Measurements from ENCODE around the gene ANKRD11.

Gene ANKRD11

GRCh38 chr16:89409161-89409711, 81.1 kb downstream of the ANKRD11 start:
- Histone ChIP-seq H3K36me3 (ENCODE audit: control insufficient read depth in 1 of 2, insufficient read depth in 2 of 2, low read length in 2 of 2) (peaks cover 1 to 2% of the 10 kb centered on the region in 2 experiments), H3K9me3 (ENCODE audit: insufficient read depth, low read depth, low read length) (no peaks in the 10 kb centered on the region), H3K23ac (ENCODE audit: low read length) (no peak overlapping the region), H4K8ac (ENCODE audit: low read depth, low read length) (no peak overlapping the region), H3K14ac (ENCODE audit: low read length) (no peak overlapping the region), H4K12ac (ENCODE audit: low read depth, low read length) (no peak overlapping the region), H3K4ac (ENCODE audit: low read depth, low read length) (peak overlapping the region; percentile 80), H3K4me2 (ENCODE audit: low read length) (peak overlapping the region; percentile 39), H3K9ac (ENCODE audit: low read length) (no peak overlapping the region), H3K4me1 (ENCODE audit: control insufficient read depth in 1 of 2, insufficient read depth in 2 of 2, low read length in 2 of 2) (peaks cover 44 to 59% of the 10 kb centered on the region in 2 experiments), H2BK5ac (ENCODE audit: low read depth, low read length, poor library complexity) (no peak overlapping the region), H4K91ac (ENCODE audit: low read depth, low read length) (no peak overlapping the region), H3K79me1 (ENCODE audit: low read length) (peaks cover 4% of the 10 kb centered on the region), H2AFZ (ENCODE audit: insufficient read depth, low read length, poor library complexity) (no peak overlapping the region), H3K27ac (ENCODE audit: low read depth, low read length) (peak overlapping the region; percentile 6), H3K79me2 (ENCODE audit: control insufficient read depth, insufficient read depth, low read length, poor library complexity) (peaks cover 32% of the 10 kb centered on the region), H3K18ac (ENCODE audit: low read length) (no peak overlapping the region), H2BK12ac (ENCODE audit: low read length) (no peak overlapping the region), H2BK120ac (ENCODE audit: insufficient read depth, low read length, poor library complexity) (no peak overlapping the region), H3K27me3 (ENCODE audit: insufficient read depth, low read length) (no peaks in the 10 kb centered on the region), H3K4me3 (ENCODE audit: low read depth, low read length) (no peak overlapping the region), H2AK5ac (ENCODE audit: low read length) (no peak overlapping the region)
- DNase-seq, result peak in 1 of 2 donors; percentile 37
- no CpG with 5 or more reads among the region's 13 CpGs for WGBS (ENCODE audit: extremely low coverage, insufficient coverage, insufficient read length)

GRCh38 chr16:89408315-89408714, 82.0 kb downstream of the ANKRD11 start:
- H3K4me1 ChIP-seq (ENCODE audit: control insufficient read depth in 1 of 2, insufficient read depth in 2 of 2, low read length in 2 of 2), result peaks cover 46 to 57% of the 10 kb centered on the region in 2 experiments
- peaks cover 4% of the 10 kb centered on the region for H3K79me1 ChIP-seq (ENCODE audit: low read length)
- H2AK5ac ChIP-seq (ENCODE audit: low read length), result no peak overlapping the region
- no peaks in the 10 kb centered on the region for H3K27me3 ChIP-seq (ENCODE audit: insufficient read depth, low read length)
- no peak overlapping the region for H3K4me2 ChIP-seq (ENCODE audit: low read length)
- no peak overlapping the region for H4K8ac ChIP-seq (ENCODE audit: low read depth, low read length)
- no peak overlapping the region for H2BK5ac ChIP-seq (ENCODE audit: low read depth, low read length, poor library complexity)
- no peak overlapping the region for H2BK12ac ChIP-seq (ENCODE audit: low read length)
- no CpG with 5 or more reads among the region's 12 CpGs for WGBS (ENCODE audit: extremely low coverage, insufficient coverage, insufficient read length)
- H3K4ac ChIP-seq (ENCODE audit: low read depth, low read length), result peak overlapping the region; percentile 61
- no peak for DNase-seq
- H3K14ac ChIP-seq (ENCODE audit: low read length), result no peak overlapping the region
- H2BK120ac ChIP-seq (ENCODE audit: insufficient read depth, low read length, poor library complexity), result no peak overlapping the region
- no peak overlapping the region for H4K12ac ChIP-seq (ENCODE audit: low read depth, low read length)
- H3K36me3 ChIP-seq (ENCODE audit: control insufficient read depth in 1 of 2, insufficient read depth in 2 of 2, low read length in 2 of 2), result peaks cover 0 to 2% of the 10 kb centered on the region in 2 experiments
- no peak overlapping the region for H4K91ac ChIP-seq (ENCODE audit: low read depth, low read length)
- H3K27ac ChIP-seq (ENCODE audit: low read depth, low read length), result no peak overlapping the region
- H3K18ac ChIP-seq (ENCODE audit: low read length), result peak overlapping the region; percentile 9
- H3K79me2 ChIP-seq (ENCODE audit: control insufficient read depth, insufficient read depth, low read length, poor library complexity), result peaks cover 33% of the 10 kb centered on the region
- H3K4me3 ChIP-seq (ENCODE audit: low read depth, low read length), result peak overlapping the region; percentile 31
- no peak overlapping the region for H3K23ac ChIP-seq (ENCODE audit: low read length)
- no peak overlapping the region for H2AFZ ChIP-seq (ENCODE audit: insufficient read depth, low read length, poor library complexity)
- H3K9ac ChIP-seq (ENCODE audit: low read length), result no peak overlapping the region
- H3K9me3 ChIP-seq (ENCODE audit: insufficient read depth, low read depth, low read length), result no peaks in the 10 kb centered on the region

- Histone ChIP-seq H3K14ac (ENCODE audit: low read length) (no peak overlapping the region), H4K8ac (ENCODE audit: low read depth, low read length) (no peak overlapping the region), H3K23ac (ENCODE audit: low read length) (no peak overlapping the region), H3K36me3 (ENCODE audit: control insufficient read depth in 1 of 2, insufficient read depth in 2 of 2, low read length in 2 of 2) (peaks cover 0 to 2% of the 10 kb centered on the region in 2 experiments), H3K27me3 (ENCODE audit: insufficient read depth, low read length) (no peaks in the 10 kb centered on the region), H2BK12ac (ENCODE audit: low read length) (no peak overlapping the region), H3K79me2 (ENCODE audit: control insufficient read depth, insufficient read depth, low read length, poor library complexity) (peaks cover 37% of the 10 kb centered on the region), H2AK5ac (ENCODE audit: low read length) (no peak overlapping the region), H3K4me2 (ENCODE audit: low read length) (no peak overlapping the region), H3K4ac (ENCODE audit: low read depth, low read length) (peak overlapping the region; percentile 61), H3K79me1 (ENCODE audit: low read length) (peaks cover 4% of the 10 kb centered on the region), H4K12ac (ENCODE audit: low read depth, low read length) (no peak overlapping the region), H4K91ac (ENCODE audit: low read depth, low read length) (no peak overlapping the region), H2BK120ac (ENCODE audit: insufficient read depth, low read length, poor library complexity) (no peak overlapping the region), H3K9ac (ENCODE audit: low read length) (no peak overlapping the region), H2AFZ (ENCODE audit: insufficient read depth, low read length, poor library complexity) (peak overlapping the region; percentile 37), H3K9me3 (ENCODE audit: insufficient read depth, low read depth, low read length) (no peaks in the 10 kb centered on the region), H3K4me1 (ENCODE audit: control insufficient read depth in 1 of 2, insufficient read depth in 2 of 2, low read length in 2 of 2) (peaks cover 50 to 61% of the 10 kb centered on the region in 2 experiments), H2BK5ac (ENCODE audit: low read depth, low read length, poor library complexity) (no peak overlapping the region), H3K4me3 (ENCODE audit: low read depth, low read length) (no peak overlapping the region), H3K27ac (ENCODE audit: low read depth, low read length) (no peak overlapping the region), H3K18ac (ENCODE audit: low read length) (no peak overlapping the region)
- WGBS (ENCODE audit: extremely low coverage, insufficient coverage, insufficient read length), result no CpG with 5 or more reads among the region's 5 CpGs
- no peak for DNase-seq
Observed at GRCh38 chr16:89407925-89408300, 82.4 kb downstream of the ANKRD11 start.

- Histone ChIP-seq H4K91ac (ENCODE audit: low read depth, low read length) (no peak overlapping the region), H3K27ac (ENCODE audit: low read depth, low read length) (no peak overlapping the region), H3K18ac (ENCODE audit: low read length) (no peak overlapping the region), H2BK12ac (ENCODE audit: low read length) (no peak overlapping the region), H3K27me3 (ENCODE audit: insufficient read depth, low read length) (no peaks in the 10 kb centered on the region), H3K9ac (ENCODE audit: low read length) (no peak overlapping the region), H3K14ac (ENCODE audit: low read length) (no peak overlapping the region), H3K9me3 (ENCODE audit: insufficient read depth, low read depth, low read length) (no peaks in the 10 kb centered on the region), H2BK5ac (ENCODE audit: low read depth, low read length, poor library complexity) (no peak overlapping the region), H4K12ac (ENCODE audit: low read depth, low read length) (no peak overlapping the region), H3K4me3 (ENCODE audit: low read depth, low read length) (no peak overlapping the region), H3K4me2 (ENCODE audit: low read length) (no peak overlapping the region), H2AFZ (ENCODE audit: insufficient read depth, low read length, poor library complexity) (no peak overlapping the region), H4K8ac (ENCODE audit: low read depth, low read length) (no peak overlapping the region), H3K4ac (ENCODE audit: low read depth, low read length) (peak overlapping the region; percentile 28), H3K79me1 (ENCODE audit: low read length) (peaks cover 4% of the 10 kb centered on the region), H3K4me1 (ENCODE audit: control insufficient read depth in 1 of 2, insufficient read depth in 2 of 2, low read length in 2 of 2) (peaks cover 51 to 63% of the 10 kb centered on the region in 2 experiments), H2AK5ac (ENCODE audit: low read length) (no peak overlapping the region), H2BK120ac (ENCODE audit: insufficient read depth, low read length, poor library complexity) (no peak overlapping the region), H3K36me3 (ENCODE audit: control insufficient read depth in 1 of 2, insufficient read depth in 2 of 2, low read length in 2 of 2) (peaks cover 0 to 2% of the 10 kb centered on the region in 2 experiments), H3K23ac (ENCODE audit: low read length) (no peak overlapping the region), H3K79me2 (ENCODE audit: control insufficient read depth, insufficient read depth, low read length, poor library complexity) (peaks cover 38% of the 10 kb centered on the region)
- WGBS (ENCODE audit: extremely low coverage, insufficient coverage, insufficient read length), result 100% methylated on average over 1 of the region's 17 CpGs
- DNase-seq, result no peak
Observed at GRCh38 chr16:89407282-89407924, 83.0 kb downstream of the ANKRD11 start.

Measured in trophoblast cell (in vitro differentiated cells and primary cell).